BJ (cell line): ENCODE data around the gene IL4R. TPM values are rescaled to one million over a fixed set of nuclear protein-coding genes. Genes with fewer than 3 reads are reported as not detected.

ENCODE experiments used
- CTCF ChIA-PET: fragments of 350-600 bp; formaldehyde crosslinking; extraction: SDS; loops from one replicate; lab custom pipeline; 2021; ENCODE audit warnings: antibody characterized with exemption, inconsistent platforms; lab: Yijun Ruan, JAX
- POLR2A ChIA-PET: fragments of 300-600 bp; sonication (Branson Sonifier 250); formaldehyde crosslinking; extraction: SDS; loops from one replicate; lab custom pipeline; 2021; ENCODE audit warnings: antibody characterized with exemption; lab: Charles Lee
- DNase-seq: peaks from one replicate; pipeline ENCODE4 v3.0.0-alpha.2; 2011; ENCODE audit warnings: low read depth
- H3K27me3 ChIP-seq: 2 replicates; pipeline ENCODE4 v1.6.0; 2011; ENCODE audit warnings: low read length; ENCODE audit not compliant: control insufficient read depth, insufficient read depth
- H3K36me3 ChIP-seq: 2 replicates; pipeline ENCODE4 v1.5.1; 2011; ENCODE audit warnings: low read length; ENCODE audit not compliant: control insufficient read depth, insufficient read depth
- H3K4me3 ChIP-seq: 2 replicates; pipeline ENCODE4 v1.5.1; 2011; ENCODE audit warnings: low read depth, mild to moderate bottlenecking, control low read depth, low read length
- CTCF ChIP-seq: IDR thresholded peaks from 2 replicates; pipeline ENCODE4 v1.5.1; 2011; ENCODE audit warnings: low read depth, mild to moderate bottlenecking, control low read depth, inconsistent platforms, low read length, moderate library complexity; ENCODE audit not compliant: insufficient read depth
- polyA plus RNA-seq: library from polyadenylated mRNA; depleted of rRNA; stranded (reverse); fragments of >200 nt; gene quantifications from 2 replicates; pipeline ENCODE4 v1.2.3, GENCODE V29; 2011

Gene IL4R
- polyA plus RNA-seq, 1 experiment: 25.4 TPM

- no peak for DNase-seq
- POLR2A ChIA-PET: no interaction called here
- TF ChIP-seq CTCF: no peak
- CTCF ChIA-PET: interaction anchor here (0.6 to 1.5 kb wide), 6 partner anchors 8 to 268 kb away, joined by 3 to 8 read pairs (median 3); no protein-coding TSS in a partner anchor
- Histone ChIP-seq H3K36me3 (no peaks in the 10 kb centered on the region), H3K4me3 (no peak overlapping the region), H3K27me3 (no peaks in the 10 kb centered on the region; the same call in 1 of the 2 replicates)
Measured at GRCh38 chr16:27377666-27378485, 64.1 kb downstream of the IL4R start.

GRCh38 chr16:27378871-27379481 is 65.2 kb downstream of the IL4R start:
- CTCF ChIA-PET: interaction anchor here (0.6 to 1.4 kb wide), 3 partner anchors 7 to 269 kb away, joined by 3 to 4 read pairs (median 3); no protein-coding TSS in a partner anchor
- POLR2A ChIA-PET: no interaction called here
- Histone ChIP-seq H3K4me3 (no peak overlapping the region), H3K36me3 (no peaks in the 10 kb centered on the region), H3K27me3 (no peaks in the 10 kb centered on the region; the same call in 1 of the 2 replicates)
- no peak for DNase-seq
- TF ChIP-seq CTCF: no peak

- Histone ChIP-seq H3K4me3 (no peak overlapping the region), H3K36me3 (no peaks in the 10 kb centered on the region), H3K27me3 (no peaks in the 10 kb centered on the region; the same call in 1 of the 2 replicates)
- DNase-seq: no peak
- POLR2A ChIA-PET: no interaction called here
- TF ChIP-seq CTCF: no peak
- CTCF ChIA-PET: interaction anchor here (1.1 kb wide), 1 partner anchor 145 kb away, joined by 3 read pairs; no protein-coding TSS in a partner anchor
Measured at GRCh38 chr16:27379919-27380318, 66.1 kb downstream of the IL4R start.

- Histone ChIP-seq H3K4me3 (no peak overlapping the region), H3K36me3 (no peaks in the 10 kb centered on the region), H3K27me3 (no peaks in the 10 kb centered on the region; the same call in 1 of the 2 replicates)
- no peak for DNase-seq
- TF ChIP-seq CTCF: no peak
- ChIA-PET CTCF (interaction anchor here (0.8 to 1.1 kb wide), 4 partner anchors 12 to 202 kb away, joined by 3 to 4 read pairs (median 4); no protein-coding TSS in a partner anchor), POLR2A (no interaction called here)
Measured at GRCh38 chr16:27381236-27381635, 67.5 kb downstream of the IL4R start.
